Astrocyte (in vitro differentiated cells and primary cell): ENCODE measurements around the gene CEP97.

Source experiments
- EZH2 ChIP-seq: IDR thresholded peaks from 2 replicates; pipeline ENCODE4 v1.6.1; 2012; ENCODE audit warnings: mild to moderate bottlenecking, low read length, inconsistent platforms; ENCODE audit not compliant: insufficient read depth
- TF ChIP-seq, protein P1 (sequence below): IDR thresholded peaks from 2 replicates; pipeline ENCODE4 v1.5.1; 2011; ENCODE audit warnings: low read depth, mild to moderate bottlenecking, inconsistent platforms, low read length, moderate library complexity; ENCODE audit not compliant: insufficient read depth

DNA sequence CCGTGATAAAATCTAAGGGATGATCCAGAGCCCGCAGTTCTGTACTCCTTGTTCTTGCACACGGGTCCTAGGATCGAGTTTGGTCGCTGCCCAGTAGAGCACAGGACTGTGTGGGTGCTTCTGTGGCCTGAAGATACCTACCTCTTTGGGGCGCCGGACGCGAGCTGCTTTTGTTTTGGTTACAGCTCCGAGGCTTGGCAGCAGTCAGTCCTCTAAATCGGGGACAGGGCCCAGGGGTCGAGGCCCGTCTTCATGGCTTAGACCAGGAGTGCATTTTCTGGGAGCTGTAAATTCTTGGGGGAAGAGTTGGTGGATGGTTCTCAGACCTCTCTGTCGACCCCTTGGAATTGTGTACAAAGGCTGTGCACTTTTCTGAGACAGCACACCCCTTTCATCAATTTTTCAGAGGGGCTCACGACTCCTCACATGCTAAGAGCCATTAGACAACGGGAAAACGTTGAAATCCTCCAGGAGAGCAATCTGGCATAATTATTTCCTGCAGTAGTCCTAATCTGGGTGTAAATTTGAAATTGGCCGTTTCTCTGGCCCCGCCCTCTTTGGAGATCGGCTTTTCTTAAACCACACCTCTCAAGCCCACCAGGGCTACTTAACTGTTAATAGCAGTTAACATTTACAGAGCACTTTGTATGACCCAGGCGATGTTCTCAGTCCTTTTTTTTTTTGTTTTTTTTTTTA is 928 bp downstream of the CEP97 start:
- TF ChIP-seq, protein P1, sequence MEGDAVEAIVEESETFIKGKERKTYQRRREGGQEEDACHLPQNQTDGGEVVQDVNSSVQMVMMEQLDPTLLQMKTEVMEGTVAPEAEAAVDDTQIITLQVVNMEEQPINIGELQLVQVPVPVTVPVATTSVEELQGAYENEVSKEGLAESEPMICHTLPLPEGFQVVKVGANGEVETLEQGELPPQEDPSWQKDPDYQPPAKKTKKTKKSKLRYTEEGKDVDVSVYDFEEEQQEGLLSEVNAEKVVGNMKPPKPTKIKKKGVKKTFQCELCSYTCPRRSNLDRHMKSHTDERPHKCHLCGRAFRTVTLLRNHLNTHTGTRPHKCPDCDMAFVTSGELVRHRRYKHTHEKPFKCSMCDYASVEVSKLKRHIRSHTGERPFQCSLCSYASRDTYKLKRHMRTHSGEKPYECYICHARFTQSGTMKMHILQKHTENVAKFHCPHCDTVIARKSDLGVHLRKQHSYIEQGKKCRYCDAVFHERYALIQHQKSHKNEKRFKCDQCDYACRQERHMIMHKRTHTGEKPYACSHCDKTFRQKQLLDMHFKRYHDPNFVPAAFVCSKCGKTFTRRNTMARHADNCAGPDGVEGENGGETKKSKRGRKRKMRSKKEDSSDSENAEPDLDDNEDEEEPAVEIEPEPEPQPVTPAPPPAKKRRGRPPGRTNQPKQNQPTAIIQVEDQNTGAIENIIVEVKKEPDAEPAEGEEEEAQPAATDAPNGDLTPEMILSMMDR: no peak
- no peak for TF ChIP-seq EZH2
